GM21526 (cell line): ENCODE data around the gene PCDHA12.
"Not testable (repeated sequence)": the region's sequence is repeated elsewhere in the genome, so short reads cannot be mapped to it uniquely, and the experiment has no call there.

ENCODE experiments used
- ATAC-seq: cut with Tn5 transposase; IDR thresholded peaks from one replicate; pipeline ENCODE4 v1.9.1; 2021; ENCODE audit warnings: moderate library complexity; ENCODE audit not compliant: unreplicated experiment, low FRiP score

The PCDHA12 gene

DNA sequence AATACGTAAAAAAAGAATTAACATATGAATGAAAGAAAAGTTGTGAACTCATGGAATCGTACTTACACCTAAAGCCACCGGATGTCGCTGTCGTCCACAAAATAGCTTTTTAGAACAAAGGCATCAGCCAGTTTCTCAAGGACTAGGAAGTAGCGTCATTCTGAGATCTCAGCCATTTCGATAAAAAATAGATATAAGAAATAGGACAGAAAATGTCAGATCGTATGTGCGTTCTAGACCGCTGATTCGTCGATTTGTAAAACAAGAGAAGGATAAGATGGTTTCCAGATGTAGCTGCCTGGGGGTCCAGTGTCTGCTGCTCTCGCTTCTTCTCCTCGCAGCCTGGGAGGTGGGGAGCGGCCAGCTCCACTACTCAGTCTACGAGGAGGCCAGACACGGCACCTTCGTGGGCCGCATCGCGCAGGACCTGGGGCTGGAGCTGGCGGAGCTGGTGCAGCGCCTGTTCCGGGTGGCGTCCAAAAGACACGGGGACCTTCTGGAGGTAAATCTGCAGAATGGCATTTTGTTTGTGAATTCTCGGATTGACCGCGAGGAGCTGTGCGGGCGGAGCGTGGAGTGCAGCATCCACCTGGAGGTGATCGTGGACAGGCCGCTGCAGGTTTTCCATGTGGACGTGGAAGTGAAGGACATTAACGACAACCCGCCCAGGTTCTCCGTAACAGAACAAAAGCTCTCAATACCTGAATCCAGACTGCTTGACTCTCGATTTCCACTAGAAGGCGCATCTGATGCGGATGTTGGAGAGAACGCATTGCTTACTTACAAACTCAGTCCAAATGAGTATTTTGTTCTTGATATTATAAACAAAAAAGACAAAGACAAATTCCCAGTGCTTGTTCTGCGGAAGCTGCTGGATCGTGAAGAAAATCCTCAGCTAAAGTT is 19.1 kb upstream of the PCDHA12 start, which contains the start of gene PCDHA10:
TSS of gene PCDHA10 (plus strand) at position 126 of the 903 bp plus-strand sequence. CDS start at position 278, 152 bp downstream.
- ATAC-seq: no peak

DNA sequence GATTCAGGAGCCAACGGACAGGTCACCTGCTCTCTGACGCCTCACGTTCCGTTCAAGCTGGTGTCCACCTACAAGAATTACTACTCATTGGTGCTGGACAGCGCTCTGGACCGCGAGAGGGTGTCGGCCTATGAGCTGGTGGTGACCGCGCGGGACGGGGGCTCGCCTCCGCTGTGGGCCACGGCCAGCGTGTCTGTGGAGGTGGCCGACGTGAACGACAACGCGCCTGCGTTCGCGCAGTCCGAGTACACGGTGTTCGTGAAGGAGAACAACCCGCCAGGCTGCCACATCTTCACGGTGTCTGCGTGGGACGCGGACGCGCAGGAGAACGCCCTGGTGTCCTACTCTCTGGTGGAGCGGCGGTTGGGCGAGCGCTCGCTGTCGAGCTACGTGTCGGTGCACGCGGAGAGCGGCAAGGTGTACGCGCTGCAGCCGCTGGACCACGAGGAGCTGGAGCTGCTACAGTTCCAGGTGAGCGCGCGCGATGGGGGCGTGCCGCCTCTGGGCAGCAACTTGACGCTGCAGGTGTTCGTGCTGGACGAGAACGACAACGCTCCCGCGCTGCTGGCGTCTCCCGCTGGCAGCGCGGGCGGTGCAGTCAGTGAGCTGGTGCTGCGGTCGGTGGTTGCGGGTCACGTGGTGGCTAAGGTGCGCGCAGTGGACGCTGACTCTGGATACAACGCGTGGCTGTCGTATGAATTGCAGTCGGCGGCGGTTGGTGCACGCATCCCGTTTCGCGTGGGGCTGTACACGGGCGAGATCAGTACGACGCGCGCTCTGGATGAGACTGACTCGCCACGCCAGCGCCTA is 17.7 kb upstream of the PCDHA12 start:
- ATAC-seq: no peak

DNA sequence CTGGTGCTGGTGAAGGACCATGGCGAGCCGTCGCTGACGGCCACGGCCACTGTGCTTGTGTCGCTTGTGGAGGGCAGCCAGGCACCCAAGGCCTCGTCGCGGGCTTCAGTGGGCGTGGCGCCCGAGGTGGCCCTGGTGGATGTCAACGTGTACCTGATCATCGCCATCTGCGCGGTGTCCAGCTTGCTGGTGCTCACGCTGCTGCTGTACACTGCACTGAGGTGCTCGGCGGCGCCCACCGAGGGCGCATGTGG is 17.2 kb upstream of the PCDHA12 start:
- ATAC-seq: no peak

DNA sequence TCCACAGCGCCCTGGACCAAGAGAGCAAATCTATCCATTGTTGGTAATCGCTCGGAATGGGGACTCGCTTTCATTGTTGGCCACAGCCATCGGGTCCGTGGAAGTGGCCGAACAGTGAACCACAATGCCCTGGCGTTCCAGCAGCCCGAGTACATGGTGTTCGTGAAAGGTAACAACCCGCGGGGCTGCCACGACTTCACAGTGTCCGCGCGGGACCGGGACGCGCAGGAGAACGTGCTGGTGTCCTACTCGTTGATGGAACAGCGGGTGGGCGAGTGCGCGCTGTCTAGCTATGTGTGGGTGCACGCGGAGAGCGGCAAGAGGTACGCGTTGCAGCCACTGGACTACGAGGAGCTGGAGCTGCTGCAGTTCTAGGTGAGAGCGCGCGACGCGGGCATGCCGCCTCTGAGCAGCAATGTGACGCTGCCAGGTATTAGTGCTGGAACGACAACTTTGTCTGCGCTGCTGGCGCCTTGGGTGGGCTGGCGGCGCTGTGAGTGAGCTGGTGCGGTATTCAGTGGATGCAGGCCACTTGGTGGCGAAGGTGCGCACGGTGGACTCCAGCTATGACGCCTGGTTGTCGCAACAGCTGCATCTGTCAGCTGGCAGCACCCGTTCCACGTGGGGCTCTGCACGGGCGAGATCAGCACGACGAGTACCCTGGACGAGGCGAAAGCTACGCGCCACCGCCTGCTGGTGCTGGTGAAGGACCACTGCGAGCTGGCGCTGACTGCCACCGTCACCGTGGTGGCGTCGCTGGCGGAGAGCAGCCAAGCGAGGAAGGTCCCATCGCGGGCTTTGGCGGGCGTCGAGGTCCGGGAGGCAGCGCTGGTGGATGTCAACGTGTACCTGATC is 12.4 kb upstream of the PCDHA12 start:
- ATAC-seq: no peak

DNA sequence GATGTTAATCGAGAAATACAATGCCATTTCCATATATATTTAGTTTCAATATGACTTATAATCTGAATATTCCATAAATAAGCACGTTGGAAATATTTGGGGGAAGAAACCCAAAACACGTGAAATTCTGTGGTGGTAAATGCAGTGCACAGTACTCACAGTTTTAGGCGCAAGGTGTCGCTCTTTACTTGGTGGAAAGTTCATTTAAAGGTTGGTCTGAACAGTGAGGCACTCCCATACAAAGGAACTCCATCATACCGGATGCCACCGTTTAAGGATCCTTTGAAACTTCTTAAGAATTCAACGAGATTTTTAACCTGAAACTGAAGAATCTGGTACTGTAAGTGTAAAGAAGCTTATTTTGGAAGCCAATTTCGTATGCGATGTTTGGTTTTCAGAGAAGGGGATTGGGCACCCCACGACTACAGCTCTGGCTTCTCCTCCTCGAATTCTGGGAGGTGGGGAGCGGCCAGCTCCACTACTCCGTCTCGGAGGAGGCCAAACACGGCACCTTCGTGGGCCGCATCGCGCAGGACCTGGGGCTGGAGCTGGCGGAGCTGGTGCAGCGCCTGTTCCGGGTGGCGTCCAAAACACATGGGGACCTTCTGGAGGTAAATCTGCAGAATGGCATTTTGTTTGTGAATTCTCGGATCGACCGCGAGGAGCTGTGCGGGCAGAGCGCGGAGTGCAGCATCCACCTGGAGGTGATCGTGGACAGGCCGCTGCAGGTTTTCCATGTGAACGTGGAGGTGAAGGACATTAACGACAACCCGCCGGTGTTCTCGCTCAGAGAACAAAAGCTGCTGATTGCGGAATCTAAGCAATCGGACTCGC is 6.2 kb upstream of the PCDHA12 start, which contains the start of gene PCDHA11:
TSS of gene PCDHA11 (plus strand) at position 237 of the 834 bp plus-strand sequence. CDS start at position 384, 147 bp downstream.
- ATAC-seq: no peak

DNA sequence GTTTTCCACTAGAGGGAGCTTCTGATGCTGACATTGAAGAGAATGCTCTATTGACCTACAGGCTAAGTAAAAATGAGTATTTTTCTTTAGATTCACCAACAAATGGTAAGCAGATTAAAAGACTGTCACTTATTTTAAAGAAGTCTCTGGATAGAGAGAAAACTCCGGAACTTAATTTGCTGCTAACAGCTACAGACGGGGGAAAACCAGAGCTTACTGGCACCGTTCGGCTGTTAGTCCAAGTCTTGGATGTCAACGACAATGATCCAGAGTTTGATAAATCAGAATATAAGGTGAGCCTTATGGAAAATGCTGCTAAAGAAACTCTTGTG is 5.6 kb upstream of the PCDHA12 start:
- ATAC-seq: no peak

DNA sequence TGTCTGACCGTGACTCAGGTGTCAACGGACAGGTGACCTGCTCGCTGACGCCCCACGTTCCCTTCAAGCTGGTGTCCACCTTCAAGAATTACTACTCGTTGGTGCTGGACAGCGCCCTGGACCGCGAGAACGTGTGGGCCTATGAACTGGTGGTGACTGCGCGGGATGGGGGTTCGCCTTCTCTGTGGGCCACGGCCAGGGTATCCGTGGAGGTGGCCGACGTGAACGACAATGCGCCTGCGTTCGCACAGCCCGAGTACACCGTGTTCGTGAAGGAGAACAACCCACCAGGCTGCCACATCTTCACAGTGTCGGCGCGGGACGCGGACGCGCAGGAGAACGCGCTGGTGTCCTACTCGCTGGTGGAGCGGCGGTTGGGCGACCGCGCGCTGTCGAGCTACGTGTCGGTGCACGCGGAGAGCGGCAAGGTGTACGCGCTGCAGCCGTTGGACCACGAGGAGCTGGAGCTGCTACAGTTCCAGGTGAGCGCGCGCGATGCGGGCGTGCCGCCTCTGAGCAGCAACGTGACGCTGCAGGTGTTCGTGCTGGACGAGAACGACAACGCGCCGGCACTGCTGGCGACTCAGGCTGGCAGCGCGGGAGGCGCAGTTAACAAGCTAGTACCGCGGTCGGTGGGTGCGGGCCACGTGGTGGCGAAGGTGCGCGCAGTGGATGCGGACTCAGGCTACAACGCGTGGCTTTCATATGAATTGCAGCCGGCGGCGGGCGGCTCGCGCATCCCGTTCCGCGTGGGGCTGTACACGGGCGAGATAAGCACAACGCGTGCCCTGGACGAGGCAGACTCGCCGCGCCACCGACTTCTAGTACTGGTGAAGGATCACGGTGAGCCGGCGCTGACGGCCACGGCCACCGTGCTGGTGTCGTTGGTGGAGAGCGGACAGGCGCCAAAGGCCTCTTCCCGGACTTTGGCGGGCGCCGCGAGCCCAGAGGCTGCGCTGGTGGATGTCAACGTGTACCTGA is 4.6 kb upstream of the PCDHA12 start:
- ATAC-seq: no peak

DNA sequence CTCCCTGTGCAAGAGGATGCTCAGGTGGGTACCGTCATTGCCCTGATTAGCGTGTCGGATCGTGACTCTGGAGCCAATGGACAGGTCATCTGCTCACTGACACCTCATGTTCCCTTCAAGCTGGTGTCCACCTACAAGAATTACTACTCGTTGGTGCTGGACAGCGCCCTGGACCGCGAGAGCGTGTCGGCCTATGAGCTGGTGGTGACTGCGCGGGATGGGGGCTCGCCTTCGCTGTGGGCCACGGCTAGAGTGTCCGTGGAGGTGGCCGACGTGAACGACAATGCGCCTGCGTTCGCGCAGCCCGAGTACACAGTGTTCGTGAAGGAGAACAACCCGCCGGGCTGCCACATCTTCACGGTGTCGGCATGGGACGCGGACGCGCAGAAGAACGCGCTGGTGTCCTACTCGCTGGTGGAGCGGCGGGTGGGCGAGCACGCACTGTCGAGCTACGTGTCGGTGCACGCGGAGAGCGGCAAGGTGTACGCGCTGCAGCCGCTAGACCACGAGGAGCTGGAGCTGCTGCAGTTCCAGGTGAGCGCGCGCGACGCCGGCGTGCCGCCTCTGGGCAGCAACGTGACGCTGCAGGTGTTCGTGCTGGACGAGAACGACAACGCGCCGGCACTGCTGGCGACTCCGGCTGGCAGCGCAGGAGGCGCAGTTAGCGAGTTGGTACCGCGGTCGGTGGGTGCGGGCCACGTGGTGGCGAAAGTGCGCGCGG is 1.6 kb downstream of the PCDHA12 start:
- not testable (repeated sequence) for ATAC-seq

DNA sequence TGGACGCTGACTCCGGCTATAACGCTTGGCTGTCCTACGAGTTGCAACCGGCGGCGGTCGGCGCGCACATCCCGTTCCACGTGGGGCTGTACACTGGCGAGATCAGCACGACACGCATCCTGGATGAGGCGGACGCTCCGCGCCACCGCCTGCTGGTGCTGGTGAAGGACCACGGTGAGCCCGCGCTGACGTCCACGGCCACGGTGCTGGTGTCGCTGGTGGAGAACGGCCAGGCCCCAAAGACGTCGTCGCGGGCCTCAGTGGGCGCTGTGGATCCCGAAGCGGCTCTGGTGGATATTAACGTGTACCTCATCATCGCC is 2.1 kb downstream of the PCDHA12 start:
- no peak for ATAC-seq

DNA sequence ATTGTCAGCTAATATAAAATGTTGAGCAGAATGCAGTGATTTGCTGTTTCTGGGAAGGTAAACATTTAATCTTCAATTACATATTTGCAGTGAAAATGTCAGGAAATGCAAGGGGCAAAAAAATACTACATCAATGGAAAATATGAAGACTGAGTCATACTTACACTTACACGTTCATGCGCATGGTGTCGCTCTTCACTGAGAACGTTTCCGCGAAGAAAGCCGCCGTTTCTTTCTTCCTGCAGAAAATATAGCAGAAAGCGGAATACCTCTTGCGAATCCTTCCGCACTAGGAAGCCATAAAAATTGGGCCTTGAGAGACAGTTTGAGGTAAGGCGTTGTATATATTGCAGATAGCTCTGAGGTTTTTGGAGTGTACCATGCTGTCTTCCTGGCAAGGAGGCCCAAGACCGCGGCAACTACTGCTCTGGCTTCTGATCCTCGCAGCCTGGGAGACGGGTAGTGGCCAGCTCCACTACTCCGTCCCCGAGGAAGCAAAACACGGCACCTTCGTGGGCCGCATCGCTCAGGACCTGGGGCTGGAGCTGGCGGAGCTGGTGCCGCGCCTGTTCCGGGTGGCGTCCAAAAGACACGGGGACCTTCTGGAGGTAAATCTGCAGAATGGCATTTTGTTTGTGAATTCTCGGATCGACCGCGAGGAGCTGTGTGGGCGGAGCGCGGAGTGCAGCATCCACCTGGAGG is 6.9 kb downstream of the PCDHA12 start, which contains the start of gene PCDHA13:
TSS of gene PCDHA13 (plus strand) at position 236 of the 702 bp plus-strand sequence. CDS start at position 381, 145 bp downstream.
- no peak for ATAC-seq

DNA sequence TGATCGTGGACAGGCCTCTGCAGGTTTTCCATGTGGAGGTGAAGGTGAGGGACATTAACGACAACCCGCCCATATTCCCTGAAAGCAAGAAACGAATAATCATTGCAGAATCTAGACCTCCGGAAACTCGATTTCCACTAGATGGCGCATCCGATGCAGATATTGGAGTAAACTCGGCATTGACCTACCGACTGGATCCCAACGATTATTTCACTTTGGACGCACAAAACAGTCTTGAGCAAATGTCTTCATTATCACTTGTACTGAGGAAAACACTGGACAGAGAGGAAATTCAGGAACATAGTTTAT is 7.4 kb downstream of the PCDHA12 start:
- ATAC-seq: no peak

DNA sequence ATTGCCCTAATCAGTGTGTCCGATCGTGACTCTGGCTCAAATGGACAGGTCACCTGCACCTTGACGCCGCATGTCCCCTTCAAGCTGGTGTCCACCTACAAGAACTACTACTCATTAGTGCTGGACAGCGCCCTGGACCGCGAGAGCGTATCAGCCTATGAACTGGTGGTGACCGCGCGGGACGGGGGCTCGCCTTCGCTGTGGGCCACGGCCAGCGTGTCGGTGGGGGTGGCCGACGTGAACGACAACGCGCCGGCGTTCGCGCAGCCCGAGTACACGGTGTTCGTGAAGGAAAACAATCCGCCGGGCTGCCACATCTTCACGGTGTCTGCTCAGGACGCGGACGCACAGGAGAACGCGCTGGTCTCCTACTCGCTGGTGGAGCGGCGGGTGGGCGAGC is 8.3 kb downstream of the PCDHA12 start:
- no peak for ATAC-seq

DNA sequence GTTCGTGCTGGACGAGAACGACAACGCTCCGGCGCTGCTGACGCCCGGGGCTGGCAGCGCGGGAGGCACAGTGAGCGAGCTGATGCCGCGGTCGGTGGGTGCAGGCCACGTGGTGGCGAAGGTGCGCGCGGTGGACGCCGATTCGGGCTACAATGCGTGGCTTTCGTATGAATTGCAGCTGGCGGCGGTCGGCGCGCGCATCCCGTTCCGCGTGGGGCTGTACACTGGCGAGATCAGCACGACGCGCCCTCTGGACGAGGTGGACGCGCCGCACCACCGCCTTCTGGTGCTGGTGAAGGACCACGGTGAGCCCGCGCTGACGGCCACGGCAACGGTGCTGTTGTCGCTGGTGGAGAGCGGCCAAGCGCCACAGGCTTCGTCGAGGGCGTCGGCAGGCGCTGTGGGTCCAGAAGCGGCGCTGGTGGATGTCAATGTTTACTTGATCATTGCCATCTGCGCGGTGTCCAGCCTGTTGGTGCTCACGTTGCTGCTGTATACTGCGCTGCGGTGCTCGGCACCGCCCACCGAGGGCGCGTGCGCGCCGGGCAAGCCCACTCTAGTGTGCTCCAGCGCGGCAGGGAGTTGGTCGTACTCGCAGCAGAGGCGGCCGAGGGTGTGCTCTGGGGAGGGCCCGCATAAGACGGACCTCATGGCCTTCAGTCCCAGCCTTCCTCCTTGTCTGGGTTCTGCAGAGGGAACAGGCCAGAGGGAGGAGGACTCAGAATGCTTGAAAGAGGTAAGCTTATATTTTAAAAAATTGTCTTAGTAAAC is 9.0 kb downstream of the PCDHA12 start:
- ATAC-seq: no peak

DNA sequence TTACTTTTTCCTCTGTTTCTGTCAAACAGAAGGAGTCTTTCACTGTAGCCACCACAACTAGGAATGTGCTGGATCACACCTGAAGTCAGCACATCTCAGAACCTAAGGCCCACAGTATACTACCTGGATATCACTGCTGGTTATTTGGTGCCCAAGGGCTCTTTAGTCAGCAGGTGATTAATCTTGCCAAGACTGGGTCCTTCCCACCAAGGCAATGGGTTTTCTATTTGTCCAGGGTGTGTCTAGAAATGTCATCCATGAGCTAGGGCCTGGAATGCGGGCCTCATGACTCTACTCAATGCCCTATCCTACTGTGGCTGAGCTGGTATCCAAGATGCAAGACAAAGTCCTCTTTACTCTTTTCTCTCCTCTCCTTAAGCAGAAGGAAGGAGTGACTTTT is 41.2 kb downstream of the PCDHA12 start:
- no peak for ATAC-seq

DNA sequence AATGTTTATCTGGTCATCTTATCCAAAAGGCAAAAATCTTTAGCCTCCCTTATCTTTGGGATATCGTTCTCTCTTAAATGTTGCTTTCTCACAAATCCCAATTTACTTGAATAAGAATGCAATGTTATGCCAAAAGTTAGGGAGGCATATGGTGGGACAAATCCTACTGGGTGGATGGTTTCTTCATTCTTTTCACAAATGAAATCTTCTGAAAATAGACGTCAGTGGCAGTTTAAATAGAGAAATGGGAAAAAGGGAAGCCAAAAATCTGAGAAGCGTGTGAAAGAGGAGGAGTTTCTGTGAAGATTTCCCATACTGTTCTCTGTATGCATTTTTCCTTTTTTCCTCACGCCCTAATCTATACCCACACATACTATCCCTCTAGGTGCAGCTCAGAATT is 48.5 kb downstream of the PCDHA12 start:
- ATAC-seq: no peak

DNA sequence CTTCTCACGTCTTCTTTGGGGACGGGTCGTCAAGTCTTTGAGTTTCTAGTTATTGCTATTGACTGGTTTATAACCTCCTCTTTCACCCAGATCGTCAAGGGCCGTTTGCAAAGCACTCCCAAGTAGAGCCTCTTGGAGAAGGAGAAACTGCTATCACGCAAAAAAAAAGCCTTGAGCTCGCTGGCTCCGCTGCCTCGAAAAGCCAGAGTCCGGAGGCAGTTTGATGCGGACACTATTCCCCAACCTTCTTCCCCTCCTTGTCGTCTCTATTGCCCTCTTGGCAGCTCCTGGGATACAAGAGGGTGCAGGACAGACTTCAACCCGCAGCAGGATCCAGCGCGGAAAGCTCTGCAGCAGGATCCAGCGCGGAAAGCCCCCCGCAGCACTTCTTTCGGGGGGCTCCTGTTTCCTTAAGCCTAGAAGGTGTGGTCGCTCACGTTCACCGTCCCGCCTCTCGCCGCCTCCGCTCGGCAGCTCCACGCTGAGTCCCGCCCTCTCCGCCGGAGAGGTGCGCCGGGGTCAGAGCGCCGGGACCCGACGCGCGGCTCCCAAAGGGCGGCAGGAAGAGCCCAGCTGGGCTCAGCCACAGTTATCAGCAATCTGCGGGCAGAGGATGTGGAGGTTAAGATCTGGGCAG is 50.8 kb downstream of the PCDHA12 start, which contains the start of gene PCDHAC1:
TSS of gene PCDHAC1 (plus strand) at position 494 of the 637 bp plus-strand sequence. CDS start 594 bp downstream, outside the sequence.
- ATAC-seq: no peak
